Breast epithelium (tissue), 3 donors: ENCODE data around the gene MRPL37.

Experiments
- POLR2A ChIP-seq: fragments of 450-650 bp; IDR thresholded peaks from one replicate; pipeline ENCODE4 v1.6.1; 2016; ENCODE audit warnings: antibody characterized with exemption, mild to moderate bottlenecking, moderate library complexity
- POLR2AphosphoS5 ChIP-seq, 3 donors: sonication (generic); formaldehyde crosslinking; IDR thresholded peaks; one replicate each; pipeline ENCODE4 v1.6.1; 2017; ENCODE audit warnings: antibody characterized with exemption in 3 of 3
- TF ChIP-seq, protein P1 (sequence below), 3 donors: fragments of 450-650 bp; IDR thresholded peaks; one replicate each; pipeline ENCODE4 v1.5.1; 2016 to 2017; ENCODE audit warnings: antibody characterized with exemption in 3 of 3, mild to moderate bottlenecking in 3 of 3, moderate library complexity in 3 of 3

DNA sequence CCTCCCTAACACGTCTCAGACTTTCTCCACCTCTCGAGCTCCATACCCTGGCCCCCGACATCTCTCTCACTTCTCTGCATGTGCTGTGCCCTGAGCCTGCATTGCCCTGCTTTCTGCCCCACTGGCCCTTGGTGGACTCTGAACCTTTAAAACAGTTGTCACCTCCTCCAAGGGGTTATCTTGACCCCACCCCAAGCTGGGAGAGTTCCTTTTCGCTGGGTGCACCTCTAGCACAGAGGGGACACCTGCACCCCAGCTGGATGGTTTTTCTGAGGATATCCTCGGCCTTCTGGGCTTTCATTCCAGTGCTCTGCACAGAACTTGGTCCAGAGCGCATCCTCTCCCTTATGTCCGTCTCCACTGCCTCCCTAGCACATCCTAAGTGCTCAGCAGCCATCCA is 43.0 kb upstream of the MRPL37 start:
- TF ChIP-seq, protein P1, sequence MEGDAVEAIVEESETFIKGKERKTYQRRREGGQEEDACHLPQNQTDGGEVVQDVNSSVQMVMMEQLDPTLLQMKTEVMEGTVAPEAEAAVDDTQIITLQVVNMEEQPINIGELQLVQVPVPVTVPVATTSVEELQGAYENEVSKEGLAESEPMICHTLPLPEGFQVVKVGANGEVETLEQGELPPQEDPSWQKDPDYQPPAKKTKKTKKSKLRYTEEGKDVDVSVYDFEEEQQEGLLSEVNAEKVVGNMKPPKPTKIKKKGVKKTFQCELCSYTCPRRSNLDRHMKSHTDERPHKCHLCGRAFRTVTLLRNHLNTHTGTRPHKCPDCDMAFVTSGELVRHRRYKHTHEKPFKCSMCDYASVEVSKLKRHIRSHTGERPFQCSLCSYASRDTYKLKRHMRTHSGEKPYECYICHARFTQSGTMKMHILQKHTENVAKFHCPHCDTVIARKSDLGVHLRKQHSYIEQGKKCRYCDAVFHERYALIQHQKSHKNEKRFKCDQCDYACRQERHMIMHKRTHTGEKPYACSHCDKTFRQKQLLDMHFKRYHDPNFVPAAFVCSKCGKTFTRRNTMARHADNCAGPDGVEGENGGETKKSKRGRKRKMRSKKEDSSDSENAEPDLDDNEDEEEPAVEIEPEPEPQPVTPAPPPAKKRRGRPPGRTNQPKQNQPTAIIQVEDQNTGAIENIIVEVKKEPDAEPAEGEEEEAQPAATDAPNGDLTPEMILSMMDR (IDR thresholded peaks at IDR 0.05) = no peak
- TF ChIP-seq POLR2AphosphoS5 (IDR thresholded peaks at IDR 0.05) (no peak), POLR2A (no peak)
